Panc1 (cell line): ENCODE results near the gene SLC7A6. TPM values are rescaled to one million over a fixed set of nuclear protein-coding genes. Genes with fewer than 3 reads are reported as not detected.

Experiments
- ATAC-seq: fragments of 200-7000 bp; cut with Tn5 transposase; 2 replicates; pipeline ENCODE4 v1.9.1; 2020; ENCODE audit warnings: mild to moderate bottlenecking, moderate library complexity
- BruUV-seq: library from RNA; stranded (reverse); fragments of 400-500 nt; replicated peaks from 2 replicates; lab custom pipeline; 2021; lab: Mats Ljungman, UMichigan
- CTCF ChIA-PET: fragments of 300-600 bp; sonication (Branson Sonifier 250); formaldehyde crosslinking; loops from one replicate; lab custom pipeline; 2022; ENCODE audit warnings: antibody characterized with exemption; lab: Charles Lee
- POLR2A ChIA-PET: fragments of 300-600 bp; sonication (Branson Sonifier 250); formaldehyde crosslinking; loops from one replicate; lab custom pipeline; 2022; ENCODE audit warnings: antibody characterized with exemption; lab: Charles Lee
- DNase-seq: peaks from one replicate; pipeline ENCODE4 v3.0.0-alpha.2; 2010; ENCODE audit warnings: low read depth, low spot score
- H3K27ac ChIP-seq: 2 replicates; pipeline ENCODE4 v1.5.1; 2011; ENCODE audit warnings: mild to moderate bottlenecking, low read length, inconsistent platforms
- H3K27me3 ChIP-seq: fragments of 200-500 bp; sonication (Bioruptor generic); 2 replicates; pipeline ENCODE4 v1.6.0; 2014; ENCODE audit warnings: low read length, inconsistent platforms; ENCODE audit not compliant: control insufficient read depth, insufficient read depth
- H3K36me3 ChIP-seq: fragments of 200-500 bp; sonication (Bioruptor generic); 2 replicates; pipeline ENCODE4 v1.5.1; 2014; ENCODE audit warnings: inconsistent platforms, mild to moderate bottlenecking, low read length, moderate library complexity; ENCODE audit not compliant: control insufficient read depth, insufficient read depth
- H3K4me1 ChIP-seq: 2 replicates; pipeline ENCODE4 v1.5.1; 2011; ENCODE audit warnings: inconsistent platforms, mild to moderate bottlenecking, low read length, moderate library complexity; ENCODE audit not compliant: control insufficient read depth, insufficient read depth
- H3K4me3 ChIP-seq, 2 experiments: 2 replicates each; pipeline ENCODE4 v1.5.1; 2011 to 2012; ENCODE audit warnings: low read depth in 2 of 2, low read length in 2 of 2, mild to moderate bottlenecking in 2 of 2, inconsistent platforms in 1 of 2, moderate library complexity in 1 of 2
- H3K9me3 ChIP-seq: fragments of 200-500 bp; sonication (Bioruptor generic); 2 replicates; pipeline ENCODE4 v1.5.1; 2014; ENCODE audit warnings: low read depth, mild to moderate bottlenecking, inconsistent platforms, low read length, moderate library complexity; ENCODE audit not compliant: control insufficient read depth, insufficient read depth
- POLR2AphosphoS5 ChIP-seq: IDR thresholded peaks from 2 replicates; pipeline ENCODE4 v1.6.1; 2012; ENCODE audit warnings: mild to moderate bottlenecking, low read depth, low read length, moderate library complexity
- SIN3A ChIP-seq: IDR thresholded peaks from 2 replicates; pipeline ENCODE4 v1.6.1; 2012; ENCODE audit warnings: low read depth, mild to moderate bottlenecking, low read length, moderate library complexity, borderline replicate concordance; ENCODE audit not compliant: insufficient read depth
- TCF7L2 ChIP-seq: IDR thresholded peaks from 2 replicates; pipeline ENCODE4 v1.6.1; 2011; ENCODE audit warnings: mild to moderate bottlenecking, low read depth, low read length, inconsistent platforms
- in situ Hi-C: cut with HindIII; loops from 2 replicates; pipeline ENCODE4 v1.10.0; 2016; ENCODE audit warnings: low sequenced_read_pairs, low pct_unique_long_range_greater_than_20kb
- intact Hi-C: fragments of 100-400 bp; cut with micrococcal nuclease; formaldehyde crosslinking; loops from one replicate; pipeline ENCODE4 v1.10.0; 2022; ENCODE audit not compliant: unreplicated experiment
- total RNA-seq: library from RNA; stranded (reverse); gene quantifications from one replicate; pipeline ENCODE4 v1.2.1, GENCODE V29; 2021; ENCODE audit not compliant: unreplicated experiment
- TF ChIP-seq, protein P1 (sequence below): fragments of 450-650 bp; IDR thresholded peaks from 2 replicates; pipeline ENCODE4 v1.5.1; 2017; ENCODE audit warnings: mild to moderate bottlenecking
- TF ChIP-seq, protein P2 (sequence below), 2 experiments: IDR thresholded peaks; 2 replicates each; pipeline ENCODE4 v1.6.1; 2011 to 2012; ENCODE audit warnings: low read depth in 2 of 2, control low read depth in 1 of 2, low read length in 1 of 2, mild to moderate bottlenecking in 1 of 2, moderate library complexity in 1 of 2; ENCODE audit not compliant: insufficient read depth in 1 of 2

Gene SLC7A6
- total RNA-seq, 1 experiment from 2014 or later: 58.9 TPM

DNA sequence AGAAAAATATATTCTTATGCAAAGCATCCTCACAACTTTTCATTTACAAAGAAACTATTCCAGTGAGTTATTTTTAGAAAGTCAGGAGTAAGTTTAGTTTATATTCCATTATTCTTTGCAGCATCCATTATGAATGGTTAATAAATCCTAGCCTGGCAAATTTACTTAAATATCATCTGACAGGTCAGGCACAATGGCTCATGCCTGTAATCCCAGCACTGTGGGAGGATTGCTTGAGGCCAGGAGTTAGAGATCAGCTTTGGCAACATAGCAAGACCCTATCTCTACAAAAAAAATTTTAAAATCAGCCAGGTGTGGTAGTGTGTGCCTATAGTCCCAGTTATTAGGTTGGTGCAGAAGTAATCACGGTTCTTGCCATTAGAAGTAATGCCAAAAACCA lies 41.3 kb upstream of the SLC7A6 start:
- no peak for TF ChIP-seq POLR2AphosphoS5
- TF ChIP-seq, protein P1, sequence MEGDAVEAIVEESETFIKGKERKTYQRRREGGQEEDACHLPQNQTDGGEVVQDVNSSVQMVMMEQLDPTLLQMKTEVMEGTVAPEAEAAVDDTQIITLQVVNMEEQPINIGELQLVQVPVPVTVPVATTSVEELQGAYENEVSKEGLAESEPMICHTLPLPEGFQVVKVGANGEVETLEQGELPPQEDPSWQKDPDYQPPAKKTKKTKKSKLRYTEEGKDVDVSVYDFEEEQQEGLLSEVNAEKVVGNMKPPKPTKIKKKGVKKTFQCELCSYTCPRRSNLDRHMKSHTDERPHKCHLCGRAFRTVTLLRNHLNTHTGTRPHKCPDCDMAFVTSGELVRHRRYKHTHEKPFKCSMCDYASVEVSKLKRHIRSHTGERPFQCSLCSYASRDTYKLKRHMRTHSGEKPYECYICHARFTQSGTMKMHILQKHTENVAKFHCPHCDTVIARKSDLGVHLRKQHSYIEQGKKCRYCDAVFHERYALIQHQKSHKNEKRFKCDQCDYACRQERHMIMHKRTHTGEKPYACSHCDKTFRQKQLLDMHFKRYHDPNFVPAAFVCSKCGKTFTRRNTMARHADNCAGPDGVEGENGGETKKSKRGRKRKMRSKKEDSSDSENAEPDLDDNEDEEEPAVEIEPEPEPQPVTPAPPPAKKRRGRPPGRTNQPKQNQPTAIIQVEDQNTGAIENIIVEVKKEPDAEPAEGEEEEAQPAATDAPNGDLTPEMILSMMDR: no peak
- TF ChIP-seq, protein P2, sequence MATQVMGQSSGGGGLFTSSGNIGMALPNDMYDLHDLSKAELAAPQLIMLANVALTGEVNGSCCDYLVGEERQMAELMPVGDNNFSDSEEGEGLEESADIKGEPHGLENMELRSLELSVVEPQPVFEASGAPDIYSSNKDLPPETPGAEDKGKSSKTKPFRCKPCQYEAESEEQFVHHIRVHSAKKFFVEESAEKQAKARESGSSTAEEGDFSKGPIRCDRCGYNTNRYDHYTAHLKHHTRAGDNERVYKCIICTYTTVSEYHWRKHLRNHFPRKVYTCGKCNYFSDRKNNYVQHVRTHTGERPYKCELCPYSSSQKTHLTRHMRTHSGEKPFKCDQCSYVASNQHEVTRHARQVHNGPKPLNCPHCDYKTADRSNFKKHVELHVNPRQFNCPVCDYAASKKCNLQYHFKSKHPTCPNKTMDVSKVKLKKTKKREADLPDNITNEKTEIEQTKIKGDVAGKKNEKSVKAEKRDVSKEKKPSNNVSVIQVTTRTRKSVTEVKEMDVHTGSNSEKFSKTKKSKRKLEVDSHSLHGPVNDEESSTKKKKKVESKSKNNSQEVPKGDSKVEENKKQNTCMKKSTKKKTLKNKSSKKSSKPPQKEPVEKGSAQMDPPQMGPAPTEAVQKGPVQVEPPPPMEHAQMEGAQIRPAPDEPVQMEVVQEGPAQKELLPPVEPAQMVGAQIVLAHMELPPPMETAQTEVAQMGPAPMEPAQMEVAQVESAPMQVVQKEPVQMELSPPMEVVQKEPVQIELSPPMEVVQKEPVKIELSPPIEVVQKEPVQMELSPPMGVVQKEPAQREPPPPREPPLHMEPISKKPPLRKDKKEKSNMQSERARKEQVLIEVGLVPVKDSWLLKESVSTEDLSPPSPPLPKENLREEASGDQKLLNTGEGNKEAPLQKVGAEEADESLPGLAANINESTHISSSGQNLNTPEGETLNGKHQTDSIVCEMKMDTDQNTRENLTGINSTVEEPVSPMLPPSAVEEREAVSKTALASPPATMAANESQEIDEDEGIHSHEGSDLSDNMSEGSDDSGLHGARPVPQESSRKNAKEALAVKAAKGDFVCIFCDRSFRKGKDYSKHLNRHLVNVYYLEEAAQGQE (IDR thresholded peaks at IDR 0.05; ENCODE audit: insufficient read depth in 1 of 2, low read depth in 2 of 2, low read length in 1 of 2): no peak
- TF ChIP-seq TCF7L2: no peak
- no peak for TF ChIP-seq SIN3A
- ATAC-seq (no peak), DNase-seq (no peak)
- in situ Hi-C loops (no loop called here), intact Hi-C loops (no loop called here)
- H3K27ac ChIP-seq: no peak overlapping the region
- ChIA-PET POLR2A (no interaction called here), CTCF (no interaction called here)
- H3K4me3 ChIP-seq: no peak overlapping the region
- no peaks in the 10 kb centered on the region for H3K9me3 ChIP-seq
- no peaks in the 10 kb centered on the region for H3K36me3 ChIP-seq
- no peaks in the 10 kb centered on the region for H3K27me3 ChIP-seq
- no TSS peak for BruUV-seq
- H3K4me1 ChIP-seq: peaks cover 11% of the 10 kb centered on the region

DNA sequence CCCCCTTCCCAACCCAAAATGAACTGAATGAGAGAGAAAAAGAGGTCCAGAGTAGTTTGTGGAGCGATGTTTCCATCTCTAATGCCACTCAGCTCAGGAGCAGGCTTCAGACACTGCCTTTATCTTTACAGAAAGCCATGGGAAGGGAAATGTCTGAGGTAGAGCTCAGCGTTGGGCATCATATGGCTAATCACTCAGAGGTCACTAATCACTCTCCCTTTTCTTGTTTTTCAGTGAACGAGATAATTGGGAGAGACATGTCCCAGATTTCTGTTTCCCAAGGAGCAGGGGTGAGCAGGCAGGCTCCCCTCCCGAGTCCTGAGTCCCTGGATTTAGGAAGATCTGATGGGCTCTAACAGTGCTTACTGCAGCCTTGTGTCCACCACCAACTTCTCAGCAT lies 38.2 kb upstream of the SLC7A6 start:
- no peak overlapping the region for H3K4me3 ChIP-seq
- no peaks in the 10 kb centered on the region for H3K9me3 ChIP-seq
- H3K27ac ChIP-seq: no peak overlapping the region
- no peaks in the 10 kb centered on the region for H3K27me3 ChIP-seq
- CTCF ChIA-PET: no interaction called here
- intact Hi-C loops: loop anchor here (5.0 kb wide), 1 partner anchor 139 kb away; the partner anchor contains the start of gene NFATC3
- DNase-seq (no peak), ATAC-seq (no peak)
- no peak for TF ChIP-seq POLR2AphosphoS5
- TF ChIP-seq, protein P2 (IDR thresholded peaks at IDR 0.05; ENCODE audit: insufficient read depth in 1 of 2, low read depth in 2 of 2, low read length in 1 of 2): no peak
- no peak for TF ChIP-seq TCF7L2
- TF ChIP-seq, protein P1: no peak
- TF ChIP-seq SIN3A: no peak
- H3K36me3 ChIP-seq: no peaks in the 10 kb centered on the region
- no TSS peak for BruUV-seq
- in situ Hi-C loops: no loop called here
- POLR2A ChIA-PET: no interaction called here
- peaks cover 11% of the 10 kb centered on the region for H3K4me1 ChIP-seq
